Activated CD8-positive, alpha-beta memory T cell treated with anti-CD3 and anti-CD28 coated beads, Interleukin-2, amount 50 U/mL, for 24 hours (primary cell): Measurements from ENCODE around the gene SIAH3.
"Not testable (repeated sequence)": the region's sequence is repeated elsewhere in the genome, so short reads cannot be mapped to it uniquely, and the experiment has no call there.

Experiments used
- DNase-seq: peaks from one replicate; pipeline ENCODE4 v3.0.0-alpha.2; 2020; ENCODE audit errors: extremely low read depth

SIAH3 gene

DNA sequence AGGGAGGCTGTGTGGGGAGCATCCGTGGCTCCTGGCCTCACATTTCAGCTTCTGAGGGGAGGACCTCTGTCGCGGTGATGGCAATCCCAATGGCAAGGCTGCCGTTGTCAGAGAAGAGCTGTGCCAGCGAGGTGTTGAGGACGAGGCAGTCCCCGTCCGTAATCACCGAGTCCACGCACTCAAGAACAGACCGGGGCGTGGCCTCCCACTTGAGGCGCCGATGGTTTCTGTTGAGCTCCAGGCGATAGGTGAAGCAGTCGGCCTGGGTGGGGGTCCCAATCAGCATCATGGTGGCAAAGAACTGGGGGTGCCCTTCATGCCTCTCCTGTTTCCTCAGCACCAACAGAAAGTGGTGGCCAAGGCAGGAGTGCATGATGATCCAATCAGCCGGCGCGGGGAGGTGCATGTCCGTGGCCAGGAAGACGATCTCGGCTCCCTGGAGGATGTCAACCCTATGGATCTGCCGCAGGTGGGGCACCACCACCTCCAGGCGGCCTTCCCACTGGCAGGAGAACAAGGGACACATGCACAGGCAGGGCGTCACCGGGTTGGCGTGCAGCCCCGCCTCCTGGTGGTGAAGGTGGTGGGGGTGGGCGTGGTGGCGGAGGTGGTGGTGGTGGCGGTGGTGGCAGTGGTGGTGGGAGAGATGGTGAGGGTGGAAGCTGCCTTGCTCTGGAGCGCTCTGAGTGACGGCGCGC is 68.1 kb downstream of the SIAH3 start:
- DNase-seq: no peak

DNA sequence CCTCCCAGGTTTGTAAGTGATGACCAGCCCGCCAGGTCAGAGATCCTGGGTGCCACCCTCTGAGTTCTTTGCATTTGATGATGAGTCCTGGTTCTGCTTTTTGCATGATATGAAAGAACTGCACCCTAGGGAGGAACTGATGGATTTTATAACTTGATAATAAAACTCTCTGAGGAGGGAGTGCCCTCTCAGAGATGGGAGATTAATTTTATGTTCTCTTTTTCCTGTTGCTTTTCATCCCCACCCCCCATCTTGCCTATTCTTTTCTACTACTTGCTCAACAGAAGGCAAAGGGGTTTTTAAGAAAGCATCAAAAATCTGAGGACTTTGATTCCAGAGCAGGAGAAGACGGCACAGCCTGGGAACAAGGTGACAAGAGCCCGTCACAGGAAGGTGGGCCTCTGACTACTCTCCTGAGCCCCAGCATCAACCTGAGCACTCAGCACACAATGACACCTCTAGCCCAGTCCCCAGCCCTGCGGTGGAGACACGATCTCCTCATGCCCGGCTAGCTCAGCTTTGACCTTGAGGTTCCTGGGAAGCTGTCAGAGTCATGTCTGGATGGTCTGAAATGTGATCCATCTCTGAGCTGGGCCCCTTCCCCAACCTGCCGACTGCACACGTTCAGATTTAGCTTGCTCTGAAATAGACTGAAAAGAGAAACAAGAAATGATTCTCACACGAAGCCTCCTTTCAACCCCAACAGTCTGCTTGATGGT is 69.1 kb downstream of the SIAH3 start:
- no peak for DNase-seq

DNA sequence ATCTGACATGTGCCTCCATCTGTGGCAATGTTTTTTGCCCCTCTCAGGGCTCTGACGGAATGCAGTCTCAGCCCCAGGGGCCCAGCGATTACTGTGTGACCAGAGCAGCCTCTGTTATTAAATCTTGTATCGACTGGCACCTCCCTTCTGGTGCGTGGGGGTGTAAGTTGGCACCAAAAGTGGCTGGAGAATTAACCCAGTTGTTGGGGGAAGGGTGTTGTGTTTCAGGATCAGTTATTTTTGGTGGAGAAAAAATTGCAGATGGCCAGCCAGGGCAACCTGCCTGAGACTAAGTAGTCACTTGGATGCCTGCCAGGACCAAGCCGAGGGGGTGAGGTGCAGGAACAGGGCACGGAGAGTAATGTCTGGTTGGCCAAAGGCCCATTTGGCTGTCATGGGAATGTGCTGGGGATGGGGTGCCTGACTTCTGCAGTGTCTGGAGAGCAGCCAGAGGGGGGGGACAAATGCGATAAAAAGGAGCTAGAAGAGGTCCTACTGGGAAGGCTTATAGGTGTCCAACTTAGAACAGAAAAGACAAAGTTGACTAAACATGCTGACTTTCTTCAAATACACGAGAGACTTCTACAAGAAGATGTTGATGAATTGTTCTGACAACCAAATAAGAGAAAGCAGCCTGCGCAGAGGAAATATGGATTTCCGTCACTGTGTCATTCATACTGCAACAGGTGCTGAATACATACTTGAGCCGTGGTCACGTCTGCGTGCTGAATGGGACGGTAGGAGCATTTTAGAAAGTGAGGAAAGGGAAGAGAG is 69.8 kb downstream of the SIAH3 start:
- DNase-seq: no peak

DNA sequence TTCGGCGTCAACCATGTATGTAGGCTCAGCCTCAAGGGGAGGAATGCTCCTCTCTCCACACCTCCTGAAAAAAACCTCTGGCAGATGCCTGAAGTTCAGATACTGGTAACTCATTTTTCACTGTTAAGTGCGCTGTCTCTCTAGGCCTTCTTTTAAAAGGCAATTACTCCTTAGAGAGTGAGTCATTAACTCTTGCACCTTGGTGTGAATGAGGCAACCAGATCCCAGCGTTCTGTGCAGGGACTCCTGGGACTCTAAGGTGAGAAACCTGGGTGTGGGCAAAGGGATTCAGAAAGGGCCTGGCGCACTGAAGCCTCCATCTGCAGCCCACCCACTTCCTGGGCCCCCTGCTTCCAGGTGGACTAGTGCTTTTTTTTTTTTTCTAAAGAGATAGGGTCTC is 71.7 kb downstream of the SIAH3 start:
- DNase-seq: no peak

DNA sequence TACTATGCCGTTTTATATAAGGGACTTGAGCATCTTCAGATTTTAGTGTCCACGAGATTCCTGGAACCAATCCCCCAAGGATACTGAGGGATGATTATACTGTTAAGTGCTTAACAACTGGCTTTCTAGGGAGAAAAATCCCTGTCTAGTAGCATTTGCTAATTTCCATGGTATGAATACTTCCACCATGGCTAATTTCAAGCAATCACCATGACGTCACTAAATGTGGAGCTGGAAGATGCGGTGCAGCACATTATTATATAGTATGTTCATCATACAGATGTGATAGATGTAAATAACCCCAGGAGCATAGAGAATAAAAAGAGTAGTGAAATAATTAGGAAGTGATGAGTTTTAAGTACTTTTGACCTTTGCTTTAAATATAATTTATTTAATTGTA is 72.7 kb downstream of the SIAH3 start:
- DNase-seq: no peak

DNA sequence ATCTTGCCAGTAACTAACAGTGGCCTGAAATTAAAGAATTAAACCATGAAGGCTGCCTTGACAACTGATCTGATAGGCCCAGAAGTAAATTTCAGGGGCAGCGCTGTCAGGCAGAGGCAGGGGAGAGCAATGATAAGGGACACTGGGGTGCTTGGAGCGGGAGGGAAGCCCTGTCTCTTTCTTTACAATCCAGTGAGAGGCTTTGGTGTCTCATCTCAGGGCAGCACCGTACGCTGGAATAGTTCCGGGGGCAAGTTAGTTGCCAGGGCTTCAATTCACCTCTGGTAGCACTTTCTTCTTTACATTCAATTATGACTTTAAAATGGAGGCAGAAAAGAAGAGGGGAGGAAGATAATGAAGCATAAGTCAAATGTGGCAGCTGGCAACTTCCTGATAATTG is 74.8 kb downstream of the SIAH3 start:
- no peak for DNase-seq

DNA sequence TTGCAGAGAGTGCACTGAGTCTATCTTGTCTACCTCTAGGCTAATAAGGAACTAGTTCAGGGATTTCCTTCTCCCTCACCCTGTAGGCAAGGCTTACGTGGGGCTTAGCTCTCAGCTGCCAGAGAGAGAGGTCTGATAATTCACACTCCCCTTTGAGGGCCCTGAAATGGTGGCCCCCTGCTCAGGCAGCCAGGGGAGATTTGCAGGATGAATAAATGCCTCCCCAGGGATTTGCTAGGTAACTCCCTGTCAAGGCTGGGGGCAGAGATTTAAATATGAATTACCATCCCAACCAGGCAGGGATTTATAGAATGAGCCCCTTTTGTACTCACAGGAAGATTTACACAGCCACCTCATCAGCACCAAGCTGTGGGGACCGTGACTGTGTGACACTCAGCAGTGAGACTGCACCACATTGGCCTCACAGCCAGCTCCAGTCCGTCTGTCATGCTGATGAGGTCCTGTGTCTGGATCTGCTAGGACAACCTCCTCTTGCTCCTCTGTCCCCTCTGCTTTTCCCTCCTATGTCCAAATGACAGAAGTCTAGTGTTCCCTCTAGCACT is 76.1 kb downstream of the SIAH3 start:
- DNase-seq: no peak

DNA sequence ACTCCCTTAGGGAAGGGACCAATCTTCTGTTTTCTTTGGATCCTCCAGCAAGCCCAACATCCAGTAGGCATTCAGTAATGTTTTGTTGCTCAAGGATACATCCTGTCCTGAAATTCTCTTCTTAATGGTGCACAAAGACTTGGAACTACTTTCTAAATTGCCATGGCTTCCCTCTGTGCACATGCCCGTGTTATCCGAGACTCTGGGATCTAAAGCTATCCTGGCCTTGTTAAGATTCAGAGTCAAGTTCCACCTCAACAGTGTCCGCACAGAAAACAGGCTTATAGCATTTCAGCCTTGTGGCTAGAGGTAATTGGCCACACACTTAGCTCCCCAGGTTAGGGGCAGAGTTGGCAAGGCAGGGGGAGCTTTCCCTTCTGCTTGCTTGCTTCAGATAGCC is 77.6 kb downstream of the SIAH3 start:
- no peak for DNase-seq

DNA sequence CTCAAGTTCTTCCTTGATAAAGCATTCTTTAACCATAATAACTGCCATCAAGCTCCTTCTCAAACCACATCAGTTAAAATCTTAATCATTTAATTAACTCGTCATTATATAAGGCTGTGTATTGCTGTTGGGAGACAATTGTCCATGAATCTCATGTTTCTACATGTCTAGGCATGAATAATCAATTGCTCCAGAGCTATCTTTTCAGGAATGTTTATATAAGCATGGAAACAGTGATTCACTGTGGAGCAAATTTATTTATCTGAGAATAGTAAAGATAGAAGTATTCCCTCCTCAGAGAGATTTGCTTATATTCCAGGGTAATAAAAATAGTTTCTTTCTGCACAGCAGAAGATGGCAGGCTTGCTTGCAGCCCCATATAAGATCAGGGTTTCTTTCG is 78.3 kb downstream of the SIAH3 start:
- no peak for DNase-seq

DNA sequence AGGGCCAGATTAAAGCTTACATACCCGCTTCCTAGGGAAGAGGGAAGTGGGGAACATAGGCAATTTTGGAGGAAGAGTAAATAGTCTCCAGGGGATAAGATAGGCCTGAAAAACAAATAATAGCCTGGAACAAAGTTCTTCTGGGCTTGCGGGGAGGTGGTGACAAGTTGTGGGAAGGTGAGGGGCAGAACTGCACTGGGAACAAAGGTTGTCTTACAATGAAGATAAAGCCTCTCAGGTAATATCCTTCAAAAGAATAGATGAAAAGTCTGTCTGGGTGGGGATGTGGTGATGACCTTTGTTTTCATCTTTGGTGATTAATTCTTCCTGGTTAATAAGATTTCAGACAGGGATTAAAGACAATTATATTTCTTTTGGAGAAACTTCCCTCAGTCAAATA is 80.7 kb downstream of the SIAH3 start:
- DNase-seq: no peak

DNA sequence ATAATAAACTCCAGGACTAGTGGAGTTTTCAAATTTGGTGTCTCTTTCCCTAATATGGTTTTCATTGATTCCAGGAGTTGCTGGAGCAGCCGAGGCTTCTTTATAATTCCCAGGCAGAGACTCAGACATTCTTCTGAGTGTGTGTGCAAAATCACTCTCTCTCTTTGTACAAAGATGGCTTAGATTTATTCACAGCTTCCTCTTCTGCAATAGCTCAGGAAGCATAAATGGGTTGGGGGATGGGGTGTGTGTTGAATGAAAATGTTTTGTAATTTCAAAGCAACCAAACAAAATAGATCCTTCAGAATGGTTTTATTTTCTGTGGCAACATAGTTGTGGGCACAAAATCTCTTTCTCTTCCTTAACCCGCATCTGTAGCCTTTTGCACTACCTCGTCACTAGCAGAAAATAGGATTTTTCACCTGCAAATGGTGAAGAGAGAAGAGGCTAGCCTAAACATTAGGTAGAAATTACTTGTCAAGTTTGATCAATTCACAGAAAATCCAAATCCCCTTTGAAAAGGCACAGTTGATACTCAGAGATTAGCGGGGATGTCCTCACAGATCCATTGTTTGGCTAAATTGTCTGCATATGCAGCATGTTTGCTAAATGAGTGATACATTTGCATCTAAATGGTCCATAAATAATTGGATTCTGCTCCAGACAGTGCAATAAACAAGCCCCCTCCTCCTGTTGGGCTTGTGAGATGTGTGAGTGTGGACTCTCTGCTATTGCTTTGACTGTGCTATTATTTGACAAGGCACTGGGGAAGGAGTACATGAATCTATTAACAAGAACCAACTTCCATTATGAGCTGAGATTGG is 82.7 kb downstream of the SIAH3 start:
- DNase-seq: no peak

DNA sequence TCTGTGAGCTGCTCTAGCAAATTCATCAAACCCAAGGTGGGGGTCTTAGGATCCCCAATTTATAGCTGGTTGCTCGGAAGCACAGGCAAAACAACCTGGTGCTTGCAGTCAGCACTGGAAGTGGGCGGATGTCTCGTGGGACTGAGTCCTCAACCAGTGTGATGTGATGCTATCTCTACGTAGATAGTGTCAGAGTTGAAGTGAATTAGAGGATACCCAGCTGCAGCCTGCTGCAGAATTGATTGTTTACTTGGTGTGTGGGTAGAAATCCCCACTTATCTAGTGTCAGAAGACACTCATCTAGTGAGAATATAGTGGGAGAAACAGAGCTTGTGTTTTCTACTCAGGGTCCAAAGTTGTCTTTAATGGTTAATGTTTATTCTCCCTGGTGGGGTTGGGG is 86.1 kb downstream of the SIAH3 start:
- no peak for DNase-seq

DNA sequence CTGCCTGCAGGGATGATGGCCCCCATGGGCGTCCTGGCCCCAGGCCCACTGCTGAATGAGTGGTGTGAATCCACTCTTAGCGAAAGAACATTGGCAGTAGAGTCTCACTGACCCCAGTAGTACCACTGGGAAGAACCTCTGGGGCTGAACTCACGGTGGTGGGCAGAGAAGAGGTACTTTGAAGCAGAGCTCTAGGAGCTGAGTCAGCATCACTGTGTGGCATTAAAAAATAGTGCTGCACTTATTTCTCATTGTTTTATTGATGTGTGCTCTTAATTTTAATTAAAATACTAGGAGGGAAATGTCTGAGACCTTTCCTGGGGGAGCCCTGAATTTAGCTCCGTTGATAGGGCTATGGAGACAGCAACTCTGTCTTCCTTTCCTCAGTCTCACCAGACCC is 88.1 kb downstream of the SIAH3 start:
- DNase-seq: no peak

DNA sequence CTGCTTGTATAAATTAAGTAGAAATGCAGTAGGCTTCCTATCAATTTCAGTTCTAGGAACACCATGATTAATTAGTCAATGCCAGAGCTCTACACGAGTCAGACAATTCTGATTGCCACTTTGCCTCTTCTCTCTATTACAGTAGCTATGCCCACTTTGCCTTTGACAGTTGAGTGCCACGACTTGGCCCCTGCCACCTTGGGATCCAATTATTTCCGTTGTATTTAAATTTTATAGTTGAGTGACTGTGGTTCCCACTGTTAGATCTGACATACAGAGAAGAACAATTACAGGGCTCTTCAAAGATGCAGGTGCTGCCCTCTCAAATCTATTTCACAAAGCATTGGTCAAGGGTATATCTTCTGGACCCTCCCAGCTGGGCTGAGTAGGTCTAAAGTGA is 94.0 kb downstream of the SIAH3 start:
- DNase-seq: not testable (repeated sequence)

DNA sequence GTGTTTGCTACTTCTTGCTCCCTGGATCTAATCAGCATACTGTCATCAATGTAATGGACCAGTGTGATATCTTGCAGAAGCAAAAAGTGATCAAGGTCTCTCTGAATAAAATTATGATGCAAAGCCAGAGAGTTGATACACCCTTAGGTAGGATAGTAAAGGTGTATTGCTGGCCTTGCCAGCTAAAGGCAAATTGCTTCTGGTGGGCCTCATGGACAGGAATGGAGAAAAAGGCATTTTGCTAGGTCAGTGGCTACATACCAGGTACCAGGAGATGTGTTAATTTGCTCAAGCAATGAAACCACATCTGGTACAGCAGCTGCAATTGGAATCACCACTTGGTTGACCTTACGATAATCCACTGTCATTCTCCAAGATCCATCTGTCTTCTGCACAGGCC is 95.1 kb downstream of the SIAH3 start:
- not testable (repeated sequence) for DNase-seq

DNA sequence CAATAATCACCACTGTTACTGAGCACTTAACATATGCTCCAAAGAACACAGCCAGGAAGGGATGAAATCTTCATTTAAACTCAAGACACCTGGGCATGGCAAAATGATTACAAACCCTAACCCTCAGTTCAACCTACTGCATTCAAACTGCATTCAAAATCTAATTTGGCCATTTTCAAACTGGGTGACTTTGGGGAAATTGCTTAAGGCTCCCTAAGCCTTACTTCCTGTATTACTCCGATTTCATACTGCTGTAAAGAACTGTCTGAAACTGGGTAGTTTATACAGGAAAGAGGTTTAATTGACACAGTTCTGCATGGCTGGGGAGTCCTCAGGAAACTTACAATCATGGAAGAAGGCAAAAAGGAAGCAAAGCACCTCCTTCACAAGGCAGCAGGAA is 99.0 kb downstream of the SIAH3 start:
- no peak for DNase-seq

DNA sequence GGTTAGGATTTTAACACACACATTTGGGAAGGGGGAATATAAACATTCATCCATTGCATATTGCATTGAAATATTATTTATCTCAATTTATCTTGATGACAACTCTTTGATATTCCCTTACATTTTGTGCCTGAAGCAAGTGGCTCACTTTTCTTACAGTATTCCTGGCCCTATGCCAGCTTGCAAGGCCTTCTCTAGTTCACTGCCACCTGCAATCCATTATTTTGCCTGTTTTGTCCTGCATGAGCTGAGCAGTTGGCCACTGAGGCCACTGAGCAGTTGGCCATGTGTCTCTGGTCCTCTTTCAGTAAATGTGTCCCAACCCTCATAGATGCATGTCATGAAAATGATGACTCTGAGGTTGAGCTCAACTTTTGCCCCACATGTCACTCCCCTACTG is 99.7 kb downstream of the SIAH3 start:
- DNase-seq: no peak

DNA sequence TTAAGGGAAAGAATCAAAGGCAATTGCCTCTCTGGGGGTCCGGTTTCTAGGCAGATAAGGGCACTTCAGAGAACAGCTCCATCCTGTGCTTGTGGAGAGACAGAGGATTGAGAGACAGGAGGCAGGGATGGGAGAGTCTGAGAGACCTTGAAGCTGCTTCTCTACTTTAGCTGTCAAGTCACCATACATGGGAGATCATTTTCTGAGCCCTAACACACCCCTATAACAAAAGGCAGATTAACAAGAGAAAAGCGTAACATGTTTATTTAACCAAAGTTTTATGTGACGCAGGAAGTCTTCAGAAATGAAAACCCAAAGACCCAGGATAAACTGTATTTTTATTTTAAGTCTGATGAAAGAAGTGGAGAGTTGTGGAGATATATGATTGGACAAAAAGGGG is 101.0 kb downstream of the SIAH3 start:
- no peak for DNase-seq

DNA sequence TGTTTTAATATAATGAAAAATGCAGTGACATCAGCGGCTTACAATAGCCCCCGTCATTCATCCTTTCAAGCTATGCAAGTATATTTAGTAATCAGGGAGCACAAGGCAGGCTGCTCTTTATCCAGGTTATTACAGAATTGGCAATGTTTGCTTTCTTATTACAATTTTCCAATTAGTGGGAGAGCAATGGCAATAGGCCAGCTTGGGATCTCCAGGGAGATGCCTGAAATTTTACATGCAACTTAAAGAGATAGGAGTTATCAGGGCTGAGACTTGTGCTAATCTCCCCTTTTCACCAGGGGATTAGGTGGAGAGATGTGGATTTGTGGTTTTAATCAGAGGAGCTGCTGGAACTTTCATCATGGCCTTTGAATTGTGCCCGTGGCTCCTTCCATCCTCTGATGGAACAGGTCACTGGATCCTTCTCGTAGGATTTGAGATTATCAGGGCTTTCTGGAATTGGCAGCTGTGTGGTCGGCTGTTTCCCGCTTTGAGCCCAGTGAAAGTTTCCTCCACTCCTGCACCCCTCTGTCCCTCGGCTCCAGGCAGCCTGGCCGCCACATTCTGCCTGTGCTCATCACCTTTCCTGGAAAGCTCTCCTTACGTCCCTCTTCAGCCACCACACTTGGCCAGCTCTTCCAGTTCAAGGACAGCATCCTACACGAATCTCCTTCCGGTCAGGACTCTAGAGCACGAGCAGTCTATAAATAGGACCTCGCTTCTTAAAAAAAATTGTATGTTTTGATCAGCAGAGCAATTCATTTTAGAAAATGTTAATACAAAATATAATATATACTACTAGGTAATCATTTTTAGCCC is 102.4 kb downstream of the SIAH3 start:
- no peak for DNase-seq

DNA sequence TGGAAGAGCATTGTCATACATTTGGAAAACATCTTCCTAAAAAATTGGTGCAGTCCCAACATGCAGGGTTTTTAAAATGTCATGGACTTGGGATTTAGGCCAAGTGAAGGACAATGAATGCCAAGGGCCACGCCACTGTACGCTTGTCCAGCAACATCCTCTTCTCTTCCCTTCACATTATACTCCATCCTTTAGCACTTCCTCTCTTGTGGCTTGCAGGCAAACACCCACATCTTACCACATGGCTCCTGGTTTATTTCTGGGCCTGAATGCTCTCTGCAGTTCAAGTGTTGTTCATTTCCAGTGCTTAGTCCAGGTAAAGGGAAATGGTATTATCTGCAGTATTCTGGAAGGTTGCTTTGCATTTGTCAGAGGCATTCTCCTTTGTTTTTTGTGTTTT is 104.5 kb downstream of the SIAH3 start:
- DNase-seq: no peak

DNA sequence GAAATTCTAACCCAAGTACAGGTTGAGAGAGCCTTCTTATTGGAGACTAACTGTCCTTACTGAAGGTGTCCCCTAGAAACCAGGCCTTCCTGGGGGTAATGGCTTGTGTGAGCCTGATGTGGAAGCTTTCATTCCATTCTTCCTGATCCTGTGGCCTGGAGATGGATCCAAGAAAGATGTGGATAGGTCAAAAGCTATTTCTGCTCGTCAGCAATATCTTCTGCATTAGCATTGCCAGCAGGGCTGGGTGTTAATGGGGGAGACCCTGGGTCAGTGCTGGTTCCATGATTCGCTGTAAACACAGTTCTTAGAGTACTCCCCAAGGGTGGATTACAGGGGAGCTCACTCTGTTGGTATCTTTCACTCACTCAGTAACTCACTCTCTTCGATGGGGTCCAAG is 106.6 kb downstream of the SIAH3 start:
- DNase-seq: no peak
